ENCODE measurements around the gene ZDHHC7. TPM values are rescaled to one million over a fixed set of nuclear protein-coding genes. Genes with fewer than 3 reads are reported as not detected.
A peak's percentile ranks its signal among the peaks of the same experiment; 100 is the strongest.

ZDHHC7 gene
- total RNA-seq, 6 donors from 2014 or later, result 77.4 to 112 (median 92.7) TPM

GRCh38 chr16:84975522-84975921 is 35.8 kb downstream of the ZDHHC7 start:
- peak overlapping the region in 2 of 4 donors; percentile 2 to 52 for H3K27ac ChIP-seq
- TF ChIP-seq POLR2AphosphoS5 (IDR thresholded peaks at IDR 0.05), result no peak
- TF ChIP-seq POLR2A (IDR thresholded peaks at IDR 0.05), result no peak
- no peaks in the 10 kb centered on the region for H3K9me3 ChIP-seq
- H3K36me3 ChIP-seq, result peaks cover 12 to 70% (median 41%) of the 10 kb centered on the region in 4 donors
- peaks cover 21 to 48% (median 36%) of the 10 kb centered on the region in 4 donors for H3K4me1 ChIP-seq
- H3K4me3 ChIP-seq, result no peak overlapping the region
- 95% methylated on average over 22 of the region's 22 CpGs for WGBS, 2 donors
- ATAC-seq (ENCODE audit: low FRiP score in 2 of 2) (no peak), DNase-seq (no peak)
- no peaks in the 10 kb centered on the region for H3K27me3 ChIP-seq

GRCh38 chr16:84975066-84975465 is 36.3 kb downstream of the ZDHHC7 start:
- DNase-seq (no peak), ATAC-seq (ENCODE audit: low FRiP score in 2 of 2) (no peak)
- Histone ChIP-seq H3K4me1 (peaks cover 25 to 51% (median 37%) of the 10 kb centered on the region in 4 donors), H3K27ac (peak overlapping the region in 1 of 4 donors; percentile 2), H3K9me3 (no peaks in the 10 kb centered on the region), H3K36me3 (peaks cover 12 to 65% (median 39%) of the 10 kb centered on the region in 4 donors), H3K4me3 (no peak overlapping the region), H3K27me3 (no peaks in the 10 kb centered on the region)
- TF ChIP-seq CTCF (IDR thresholded peaks at IDR 0.05) (no peak), EP300 (IDR thresholded peaks at IDR 0.05) (no peak), POLR2AphosphoS5 (IDR thresholded peaks at IDR 0.05) (no peak), POLR2A (IDR thresholded peaks at IDR 0.05) (no peak)
- WGBS, 2 donors, result 93 to 94% methylated on average over 12 of the region's 12 CpGs

- Histone ChIP-seq H3K9me3 (no peaks in the 10 kb centered on the region), H3K36me3 (peaks cover 12 to 54% (median 36%) of the 10 kb centered on the region in 4 donors), H3K4me1 (peaks cover 26 to 51% (median 37%) of the 10 kb centered on the region in 4 donors), H3K27me3 (no peaks in the 10 kb centered on the region), H3K27ac (peak overlapping the region in 3 of 4 donors; percentile 3 to 71 (median 58)), H3K4me3 (no peak overlapping the region)
- ATAC-seq (ENCODE audit: low FRiP score in 2 of 2) (no peak), DNase-seq (peak in 1 of 2 donors; percentile 44)
- WGBS, 2 donors, result 85 to 87% methylated on average over 23 of the region's 23 CpGs
- no peak for TF ChIP-seq POLR2A (IDR thresholded peaks at IDR 0.05)
- no peak for TF ChIP-seq CTCF (IDR thresholded peaks at IDR 0.05)
- no peak for TF ChIP-seq POLR2AphosphoS5 (IDR thresholded peaks at IDR 0.05)
Measured at GRCh38 chr16:84973776-84974523, 37.4 kb downstream of the ZDHHC7 start.

- H3K9me3 ChIP-seq, result no peaks in the 10 kb centered on the region
- H3K4me1 ChIP-seq, result peaks cover 26 to 51% (median 36%) of the 10 kb centered on the region in 4 donors
- DNase-seq (no peak), ATAC-seq (ENCODE audit: low FRiP score in 2 of 2) (no peak)
- peaks cover 12 to 47% (median 33%) of the 10 kb centered on the region in 4 donors for H3K36me3 ChIP-seq
- H3K27ac ChIP-seq, result peak overlapping the region; percentile 3 to 71 (median 49)
- TF ChIP-seq CTCF (IDR thresholded peaks at IDR 0.05), result no peak
- TF ChIP-seq POLR2A (IDR thresholded peaks at IDR 0.05), result no peak
- TF ChIP-seq POLR2AphosphoS5 (IDR thresholded peaks at IDR 0.05), result no peak
- no peak for TF ChIP-seq EP300 (IDR thresholded peaks at IDR 0.05)
- H3K27me3 ChIP-seq, result no peaks in the 10 kb centered on the region
- WGBS, 2 donors, result 89 to 92% methylated on average over 15 of the region's 15 CpGs
- H3K4me3 ChIP-seq, result no peak overlapping the region
Measured at GRCh38 chr16:84973236-84973635, 38.1 kb downstream of the ZDHHC7 start.

GRCh38 chr16:84970447-84971127 is 40.7 kb downstream of the ZDHHC7 start:
- no peaks in the 10 kb centered on the region for H3K9me3 ChIP-seq
- WGBS, 2 donors, result 26 to 39% methylated on average over 12 to 15 of the region's 18 CpGs
- peaks cover 2 to 20% (median 16%) of the 10 kb centered on the region in 4 donors for H3K36me3 ChIP-seq
- no peak overlapping the region for H3K27ac ChIP-seq
- H3K4me1 ChIP-seq, result peaks cover 3 to 25% (median 15%) of the 10 kb centered on the region in 4 donors
- DNase-seq, result peak; percentile 83 to 84
- peak; percentile 90 to 97 (median 96) for TF ChIP-seq CTCF (IDR thresholded peaks at IDR 0.05)
- TF ChIP-seq POLR2A (IDR thresholded peaks at IDR 0.05), result no peak
- no peak overlapping the region for H3K4me3 ChIP-seq
- peak; percentile 88 to 89 for ATAC-seq (ENCODE audit: low FRiP score in 2 of 2)
- H3K27me3 ChIP-seq, result no peaks in the 10 kb centered on the region

All from upper lobe of left lung (tissue), 6 donors.